HepG2 (cell line): ENCODE results near the gene UBE3B. TPM values are rescaled to one million over a fixed set of nuclear protein-coding genes. Genes with fewer than 3 reads are reported as not detected.

Experiments
- ERF ChIP-seq: IDR thresholded peaks from 2 replicates; pipeline ENCODE4 v1.6.1; 2018; ENCODE audit warnings: missing biosample characterization, missing genetic modification reagents
- GATAD2A ChIP-seq: IDR thresholded peaks from 2 replicates; pipeline ENCODE4 v1.6.1; 2016
- MIXL1 ChIP-seq: IDR thresholded peaks from 2 replicates; pipeline ENCODE4 v1.6.1; 2016
- RAD21 ChIP-seq: fragments of 450-650 bp; formaldehyde crosslinking; IDR thresholded peaks from 2 replicates; pipeline ENCODE4 v1.5.0; 2020; ENCODE audit warnings: mild to moderate bottlenecking
- RBAK ChIP-seq: sonication (generic); formaldehyde crosslinking; IDR thresholded peaks from 2 replicates; pipeline ENCODE4 v1.5.1; 2020; ENCODE audit warnings: mild to moderate bottlenecking, missing genetic modification reagents
- SKI ChIP-seq: fragments of 450-650 bp; IDR thresholded peaks from one replicate; pipeline ENCODE4 v1.6.1; 2018; ENCODE audit warnings: mild to moderate bottlenecking; ENCODE audit not compliant: partially characterized antibody
- STAG1 ChIP-seq: sonication (generic); formaldehyde crosslinking; IDR thresholded peaks from 2 replicates; pipeline ENCODE4 v1.4.0; 2020; ENCODE audit warnings: missing genetic modification reagents
- TBL1XR1 ChIP-seq: fragments of 150-350 bp; IDR thresholded peaks from 2 replicates; pipeline ENCODE4 v1.6.1; 2014; ENCODE audit warnings: borderline replicate concordance, low read length; ENCODE audit not compliant: partially characterized antibody
- THAP11 ChIP-seq: IDR thresholded peaks from 2 replicates; pipeline ENCODE4 v1.6.1; 2016; ENCODE audit warnings: missing biosample characterization, missing genetic modification reagents
- ZFX ChIP-seq: sonication (generic); formaldehyde crosslinking; IDR thresholded peaks from 2 replicates; pipeline ENCODE4 v1.4.0; 2020; ENCODE audit warnings: mild to moderate bottlenecking, low read depth, missing genetic modification reagents, moderate library complexity
- ZFY ChIP-seq: sonication (generic); formaldehyde crosslinking; IDR thresholded peaks from 2 replicates; pipeline ENCODE4 v1.4.0; 2020; ENCODE audit warnings: missing genetic modification reagents
- ZNF331 ChIP-seq: sonication (generic); formaldehyde crosslinking; IDR thresholded peaks from 2 replicates; pipeline ENCODE4 v1.4.0; 2020; ENCODE audit warnings: missing genetic modification reagents
- polyA plus RNA-seq, 8 experiments: library from polyadenylated mRNA; depleted of rRNA in 3 of 8; stranded (reverse) in 7 of 8; unstranded in 1 of 8; fragments of >200 nt; fragmentation: Illumina TruSeq in 4 of 8; extraction: Trizol in 4 of 8; gene quantifications; 2 replicates each; pipeline versions ENCODE4 v1.2.1 to v1.2.3, GENCODE V29; 2011 to 2016; ENCODE audit warnings: low read depth in 4 of 8, missing spikeins in 1 of 8, mixed read lengths in 1 of 8; ENCODE audit not compliant: insufficient read depth in 1 of 8
- total RNA-seq, 5 experiments: library from RNA; depleted of rRNA; stranded (reverse); fragments of >200 nt; fragmentation: Illumina TruSeq; extraction: Trizol; gene quantifications; 2 replicates each; pipeline ENCODE4 v1.2.3, GENCODE V29; 2016; ENCODE audit warnings: low read depth in 1 of 5
- TF ChIP-seq, protein P1 (sequence below): sonication (generic); formaldehyde crosslinking; IDR thresholded peaks from 2 replicates; pipeline ENCODE4 v1.5.1; 2020; ENCODE audit warnings: mild to moderate bottlenecking, missing genetic modification reagents, borderline replicate concordance
- TF ChIP-seq, protein P2 (sequence below): sonication (generic); formaldehyde crosslinking; IDR thresholded peaks from 2 replicates; pipeline ENCODE4 v1.4.0; 2020; ENCODE audit warnings: missing genetic modification reagents
- TF ChIP-seq, protein P3 (sequence below): IDR thresholded peaks from 2 replicates; pipeline ENCODE4 v1.4.0; 2020; ENCODE audit warnings: mild to moderate bottlenecking, missing genetic modification reagents
- TF ChIP-seq, protein P4 (sequence below): sonication (generic); formaldehyde crosslinking; IDR thresholded peaks from 2 replicates; pipeline ENCODE4 v1.8.1; 2023; ENCODE audit warnings: mild to moderate bottlenecking, missing genetic modification reagents, borderline replicate concordance
- TF ChIP-seq, protein P5 (sequence below): IDR thresholded peaks from 2 replicates; pipeline ENCODE4 v1.6.1; 2018; ENCODE audit warnings: missing genetic modification reagents, mild to moderate bottlenecking, missing compliant biosample characterization

Gene UBE3B
- total and polyA plus RNA-seq, 2 of the 13 experiments (the other 11 are each of a cell fraction or from before 2014, with no cell fraction given): 22.7 to 25.3 TPM

DNA sequence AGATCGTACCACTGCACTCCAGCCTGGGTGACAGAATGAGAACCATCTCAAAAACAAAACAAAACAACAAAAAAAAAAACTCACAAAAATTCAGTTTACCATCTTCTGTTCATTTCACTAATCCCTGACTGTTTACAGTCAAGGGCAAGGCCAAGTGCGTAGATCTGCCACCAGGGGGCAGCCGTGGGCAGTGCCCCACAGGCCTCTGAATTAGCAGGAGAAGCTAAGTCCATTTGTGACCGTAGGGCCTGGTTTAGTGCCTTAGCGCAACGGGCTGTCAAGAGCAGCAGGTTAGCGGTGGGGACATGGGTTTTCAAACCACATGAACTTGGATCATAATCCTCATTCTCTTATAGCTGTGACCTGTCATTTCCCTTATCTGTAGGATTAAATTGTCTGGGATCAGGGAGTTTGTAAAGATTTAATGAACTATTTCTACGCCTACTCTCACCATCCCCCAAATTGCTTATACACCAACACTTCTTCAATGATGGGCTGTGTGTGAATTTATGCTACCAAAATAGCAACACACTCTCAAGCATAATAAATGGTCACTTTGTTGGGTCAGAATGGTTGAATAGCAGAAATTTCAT, 49.3 kb upstream of the UBE3B start (continued):
- TF ChIP-seq, protein P1, sequence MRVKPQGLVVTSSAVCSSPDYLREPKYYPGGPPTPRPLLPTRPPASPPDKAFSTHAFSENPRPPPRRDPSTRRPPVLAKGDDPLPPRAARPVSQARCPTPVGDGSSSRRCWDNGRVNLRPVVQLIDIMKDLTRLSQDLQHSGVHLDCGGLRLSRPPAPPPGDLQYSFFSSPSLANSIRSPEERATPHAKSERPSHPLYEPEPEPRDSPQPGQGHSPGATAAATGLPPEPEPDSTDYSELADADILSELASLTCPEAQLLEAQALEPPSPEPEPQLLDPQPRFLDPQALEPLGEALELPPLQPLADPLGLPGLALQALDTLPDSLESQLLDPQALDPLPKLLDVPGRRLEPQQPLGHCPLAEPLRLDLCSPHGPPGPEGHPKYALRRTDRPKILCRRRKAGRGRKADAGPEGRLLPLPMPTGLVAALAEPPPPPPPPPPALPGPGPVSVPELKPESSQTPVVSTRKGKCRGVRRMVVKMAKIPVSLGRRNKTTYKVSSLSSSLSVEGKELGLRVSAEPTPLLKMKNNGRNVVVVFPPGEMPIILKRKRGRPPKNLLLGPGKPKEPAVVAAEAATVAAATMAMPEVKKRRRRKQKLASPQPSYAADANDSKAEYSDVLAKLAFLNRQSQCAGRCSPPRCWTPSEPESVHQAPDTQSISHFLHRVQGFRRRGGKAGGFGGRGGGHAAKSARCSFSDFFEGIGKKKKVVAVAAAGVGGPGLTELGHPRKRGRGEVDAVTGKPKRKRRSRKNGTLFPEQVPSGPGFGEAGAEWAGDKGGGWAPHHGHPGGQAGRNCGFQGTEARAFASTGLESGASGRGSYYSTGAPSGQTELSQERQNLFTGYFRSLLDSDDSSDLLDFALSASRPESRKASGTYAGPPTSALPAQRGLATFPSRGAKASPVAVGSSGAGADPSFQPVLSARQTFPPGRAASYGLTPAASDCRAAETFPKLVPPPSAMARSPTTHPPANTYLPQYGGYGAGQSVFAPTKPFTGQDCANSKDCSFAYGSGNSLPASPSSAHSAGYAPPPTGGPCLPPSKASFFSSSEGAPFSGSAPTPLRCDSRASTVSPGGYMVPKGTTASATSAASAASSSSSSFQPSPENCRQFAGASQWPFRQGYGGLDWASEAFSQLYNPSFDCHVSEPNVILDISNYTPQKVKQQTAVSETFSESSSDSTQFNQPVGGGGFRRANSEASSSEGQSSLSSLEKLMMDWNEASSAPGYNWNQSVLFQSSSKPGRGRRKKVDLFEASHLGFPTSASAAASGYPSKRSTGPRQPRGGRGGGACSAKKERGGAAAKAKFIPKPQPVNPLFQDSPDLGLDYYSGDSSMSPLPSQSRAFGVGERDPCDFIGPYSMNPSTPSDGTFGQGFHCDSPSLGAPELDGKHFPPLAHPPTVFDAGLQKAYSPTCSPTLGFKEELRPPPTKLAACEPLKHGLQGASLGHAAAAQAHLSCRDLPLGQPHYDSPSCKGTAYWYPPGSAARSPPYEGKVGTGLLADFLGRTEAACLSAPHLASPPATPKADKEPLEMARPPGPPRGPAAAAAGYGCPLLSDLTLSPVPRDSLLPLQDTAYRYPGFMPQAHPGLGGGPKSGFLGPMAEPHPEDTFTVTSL: no peak
- TF ChIP-seq RAD21: peak; percentile 61
- 0 out of 2 replicates have a peak, but pooled peaks have one; percentile 22 for TF ChIP-seq ZFY (CRISPR knock-in tag)
- TF ChIP-seq, protein P2, sequence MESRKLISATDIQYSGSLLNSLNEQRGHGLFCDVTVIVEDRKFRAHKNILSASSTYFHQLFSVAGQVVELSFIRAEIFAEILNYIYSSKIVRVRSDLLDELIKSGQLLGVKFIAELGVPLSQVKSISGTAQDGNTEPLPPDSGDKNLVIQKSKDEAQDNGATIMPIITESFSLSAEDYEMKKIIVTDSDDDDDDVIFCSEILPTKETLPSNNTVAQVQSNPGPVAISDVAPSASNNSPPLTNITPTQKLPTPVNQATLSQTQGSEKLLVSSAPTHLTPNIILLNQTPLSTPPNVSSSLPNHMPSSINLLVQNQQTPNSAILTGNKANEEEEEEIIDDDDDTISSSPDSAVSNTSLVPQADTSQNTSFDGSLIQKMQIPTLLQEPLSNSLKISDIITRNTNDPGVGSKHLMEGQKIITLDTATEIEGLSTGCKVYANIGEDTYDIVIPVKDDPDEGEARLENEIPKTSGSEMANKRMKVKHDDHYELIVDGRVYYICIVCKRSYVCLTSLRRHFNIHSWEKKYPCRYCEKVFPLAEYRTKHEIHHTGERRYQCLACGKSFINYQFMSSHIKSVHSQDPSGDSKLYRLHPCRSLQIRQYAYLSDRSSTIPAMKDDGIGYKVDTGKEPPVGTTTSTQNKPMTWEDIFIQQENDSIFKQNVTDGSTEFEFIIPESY (CRISPR knock-in tag): peak; percentile 29; the same call in 1 of the 2 replicates
- TF ChIP-seq, protein P3, sequence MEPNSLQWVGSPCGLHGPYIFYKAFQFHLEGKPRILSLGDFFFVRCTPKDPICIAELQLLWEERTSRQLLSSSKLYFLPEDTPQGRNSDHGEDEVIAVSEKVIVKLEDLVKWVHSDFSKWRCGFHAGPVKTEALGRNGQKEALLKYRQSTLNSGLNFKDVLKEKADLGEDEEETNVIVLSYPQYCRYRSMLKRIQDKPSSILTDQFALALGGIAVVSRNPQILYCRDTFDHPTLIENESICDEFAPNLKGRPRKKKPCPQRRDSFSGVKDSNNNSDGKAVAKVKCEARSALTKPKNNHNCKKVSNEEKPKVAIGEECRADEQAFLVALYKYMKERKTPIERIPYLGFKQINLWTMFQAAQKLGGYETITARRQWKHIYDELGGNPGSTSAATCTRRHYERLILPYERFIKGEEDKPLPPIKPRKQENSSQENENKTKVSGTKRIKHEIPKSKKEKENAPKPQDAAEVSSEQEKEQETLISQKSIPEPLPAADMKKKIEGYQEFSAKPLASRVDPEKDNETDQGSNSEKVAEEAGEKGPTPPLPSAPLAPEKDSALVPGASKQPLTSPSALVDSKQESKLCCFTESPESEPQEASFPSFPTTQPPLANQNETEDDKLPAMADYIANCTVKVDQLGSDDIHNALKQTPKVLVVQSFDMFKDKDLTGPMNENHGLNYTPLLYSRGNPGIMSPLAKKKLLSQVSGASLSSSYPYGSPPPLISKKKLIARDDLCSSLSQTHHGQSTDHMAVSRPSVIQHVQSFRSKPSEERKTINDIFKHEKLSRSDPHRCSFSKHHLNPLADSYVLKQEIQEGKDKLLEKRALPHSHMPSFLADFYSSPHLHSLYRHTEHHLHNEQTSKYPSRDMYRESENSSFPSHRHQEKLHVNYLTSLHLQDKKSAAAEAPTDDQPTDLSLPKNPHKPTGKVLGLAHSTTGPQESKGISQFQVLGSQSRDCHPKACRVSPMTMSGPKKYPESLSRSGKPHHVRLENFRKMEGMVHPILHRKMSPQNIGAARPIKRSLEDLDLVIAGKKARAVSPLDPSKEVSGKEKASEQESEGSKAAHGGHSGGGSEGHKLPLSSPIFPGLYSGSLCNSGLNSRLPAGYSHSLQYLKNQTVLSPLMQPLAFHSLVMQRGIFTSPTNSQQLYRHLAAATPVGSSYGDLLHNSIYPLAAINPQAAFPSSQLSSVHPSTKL: peak; percentile 40
- TF ChIP-seq MIXL1 (CRISPR knock-in tag): peak; percentile 73
- TF ChIP-seq ZNF331 (CRISPR knock-in tag): peak; percentile 45; the same call in 1 of the 2 replicates
- peak; percentile 63 for TF ChIP-seq SKI
- peak; percentile 78 for TF ChIP-seq STAG1 (CRISPR knock-in tag)
- peak; percentile 22; the same call in 1 of the 2 replicates for TF ChIP-seq GATAD2A (CRISPR knock-in tag)
- TF ChIP-seq, protein P4, sequence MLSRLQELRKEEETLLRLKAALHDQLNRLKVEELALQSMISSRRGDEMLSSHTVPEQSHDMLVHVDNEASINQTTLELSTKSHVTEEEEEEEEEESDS (CRISPR knock-in tag): no peak
- TF ChIP-seq ERF (CRISPR knock-in tag): peak; percentile 27; the same call in 1 of the 2 replicates
- peak; percentile 58 for TF ChIP-seq ZFX (CRISPR knock-in tag)
- no peak for TF ChIP-seq RBAK (CRISPR knock-in tag)
- peak; percentile 41 for TF ChIP-seq TBL1XR1
- TF ChIP-seq, protein P5, sequence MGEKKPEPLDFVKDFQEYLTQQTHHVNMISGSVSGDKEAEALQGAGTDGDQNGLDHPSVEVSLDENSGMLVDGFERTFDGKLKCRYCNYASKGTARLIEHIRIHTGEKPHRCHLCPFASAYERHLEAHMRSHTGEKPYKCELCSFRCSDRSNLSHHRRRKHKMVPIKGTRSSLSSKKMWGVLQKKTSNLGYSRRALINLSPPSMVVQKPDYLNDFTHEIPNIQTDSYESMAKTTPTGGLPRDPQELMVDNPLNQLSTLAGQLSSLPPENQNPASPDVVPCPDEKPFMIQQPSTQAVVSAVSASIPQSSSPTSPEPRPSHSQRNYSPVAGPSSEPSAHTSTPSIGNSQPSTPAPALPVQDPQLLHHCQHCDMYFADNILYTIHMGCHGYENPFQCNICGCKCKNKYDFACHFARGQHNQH: peak; percentile 41; the same call in 1 of the 2 replicates
- peak; percentile 60 for TF ChIP-seq THAP11 (CRISPR knock-in tag)
